GM19468 (cell line): ENCODE data around the gene PTPN5.
"Not testable (repeated sequence)": the region's sequence is repeated elsewhere in the genome, so short reads cannot be mapped to it uniquely, and the experiment has no call there.

Source experiments
- ATAC-seq: cut with Tn5 transposase; IDR thresholded peaks from one replicate; pipeline ENCODE4 v1.9.1; 2021; ENCODE audit warnings: mild to moderate bottlenecking, moderate library complexity, moderate number of reproducible peaks; ENCODE audit not compliant: unreplicated experiment; ENCODE audit errors: extremely low read depth

PTPN5 gene

GRCh38 chr11:18791207-18791968, at the start of gene PTPN5:
PTPN5 (minus strand) TSS chr11:18791798; CDS start chr11:18771958, 19,840 bp downstream.
- no peak for ATAC-seq

GRCh38 chr11:18836417-18836816, 44.8 kb upstream of the PTPN5 start:
- ATAC-seq = no peak

- ATAC-seq = no peak
Measured at GRCh38 chr11:18834754-18835466, 43.3 kb upstream of the PTPN5 start.

GRCh38 chr11:18820160-18820559, 28.6 kb upstream of the PTPN5 start:
- not testable (repeated sequence) for ATAC-seq

- no peak for ATAC-seq
Measured at GRCh38 chr11:18804199-18804999, 12.8 kb upstream of the PTPN5 start.

- no peak for ATAC-seq
Measured at GRCh38 chr11:18802381-18803257, 11.0 kb upstream of the PTPN5 start.

GRCh38 chr11:18798799-18799469, 7.3 kb upstream of the PTPN5 start:
- ATAC-seq = no peak

- ATAC-seq = no peak
Measured at GRCh38 chr11:18794956-18795355, 3.4 kb upstream of the PTPN5 start.

GRCh38 chr11:18792827-18793226, 1.2 kb upstream of the PTPN5 start:
- no peak for ATAC-seq

- ATAC-seq = no peak
Measured at GRCh38 chr11:18791969-18792628, 501 bp upstream of the PTPN5 start.

- ATAC-seq = no peak
Measured at GRCh38 chr11:18790883-18791206, 753 bp downstream of the PTPN5 start.

GRCh38 chr11:18789942-18790341, 1.7 kb downstream of the PTPN5 start:
- ATAC-seq = no peak

- ATAC-seq = no peak
Measured at GRCh38 chr11:18785411-18785810, 6.2 kb downstream of the PTPN5 start.

- ATAC-seq = no peak
Measured at GRCh38 chr11:18780896-18781295, 10.7 kb downstream of the PTPN5 start.

GRCh38 chr11:18780329-18780728, 11.3 kb downstream of the PTPN5 start:
- ATAC-seq = no peak

- no peak for ATAC-seq
Measured at GRCh38 chr11:18778468-18778867, 13.1 kb downstream of the PTPN5 start.

- ATAC-seq = no peak
Measured at GRCh38 chr11:18776324-18776723, 15.3 kb downstream of the PTPN5 start.

GRCh38 chr11:18775492-18776292, 15.9 kb downstream of the PTPN5 start:
- ATAC-seq = no peak
